HepG2 (cell line): Measurements from ENCODE around the gene LYPD6B. TPM values are rescaled to one million over a fixed set of nuclear protein-coding genes. Genes with fewer than 3 reads are reported as not detected.

Source experiments
- ATAC-seq: fragments of 200-7000 bp; cut with Tn5 transposase; 3 replicates; pipeline ENCODE4 v1.9.1; 2020; ENCODE audit warnings: mild to moderate bottlenecking, moderate library complexity
- BruUV-seq: library from RNA; stranded (reverse); fragments of 400-500 nt; replicated peaks from 2 replicates; lab custom pipeline; 2021; lab: Mats Ljungman, UMichigan
- CTCF ChIA-PET: fragments of 300-600 bp; formaldehyde crosslinking; extraction: SDS; loops from one replicate; lab custom pipeline; 2021; ENCODE audit warnings: low total read pairs, inconsistent platforms, low intra/inter-chr PET ratio; lab: Yijun Ruan, JAX
- POLR2A ChIA-PET: fragments of 350-600 bp; sonication (Branson Sonifier 250); formaldehyde crosslinking; loops from one replicate; lab custom pipeline; 2020; ENCODE audit warnings: antibody characterized with exemption, inconsistent platforms; lab: Yijun Ruan, JAX
- DNase-seq: peaks from one replicate; pipeline ENCODE4 v3.0.0-alpha.2; 2015; ENCODE audit warnings: low spot score
- FAIRE-seq: peaks from 3 replicates; lab custom pipeline; 2011; peaks lifted over from hg19 to GRCh38; lab: Jason Lieb, UNC
- H2AFZ ChIP-seq: one replicate; pipeline ENCODE4 v1.6.1; 2011; ENCODE audit warnings: low read length, inconsistent platforms
- H3K27ac ChIP-seq: fragments of 300-600 bp; 3 replicates; pipeline ENCODE4 v1.8.0; 2011; ENCODE audit warnings: mixed run types, mild to moderate bottlenecking, mixed read lengths, low read length, inconsistent platforms; ENCODE audit not compliant: insufficient read depth; ENCODE audit errors: extremely low read length
- H3K27me3 ChIP-seq, 2 experiments: fragments of 200-600 bp in 1 of 2; 2 replicates in 1 of 2; 3 replicates in 1 of 2; pipeline versions ENCODE4 v1.6.0 to v1.8.0; 2011; ENCODE audit warnings: low read length in 2 of 2, mild to moderate bottlenecking in 2 of 2, moderate library complexity in 2 of 2, inconsistent platforms in 1 of 2; ENCODE audit not compliant: insufficient read depth in 2 of 2, control insufficient read depth in 1 of 2
- H3K36me3 ChIP-seq, 2 experiments: fragments of 200-600 bp in 1 of 2; replicated peaks in 1 of 2; 2 replicates in 1 of 2; 3 replicates in 1 of 2; pipeline versions ENCODE4 v1.5.1 to v1.8.0; 2011; ENCODE audit warnings: low read length in 2 of 2, inconsistent platforms in 1 of 2; ENCODE audit not compliant: insufficient read depth in 2 of 2, control insufficient read depth in 1 of 2
- H3K4me1 ChIP-seq: 2 replicates; pipeline ENCODE4 v1.5.1; 2012; ENCODE audit warnings: low read length, inconsistent platforms; ENCODE audit not compliant: insufficient read depth
- H3K4me2 ChIP-seq: 2 replicates; pipeline ENCODE4 v1.6.0; 2011; ENCODE audit warnings: low read depth, low read length, inconsistent platforms
- H3K4me3 ChIP-seq, 3 experiments: fragments of 200-600 bp in 1 of 3; sonication (generic), shearing (Covaris generic) in 1 of 3; replicated peaks in 1 of 3; 2 replicates each; pipeline ENCODE4 v1.5.1; 2011 to 2016; ENCODE audit warnings: low read length in 3 of 3, inconsistent platforms in 2 of 3, low read depth in 2 of 3, mild to moderate bottlenecking in 2 of 3, control low read depth in 1 of 3, mixed read lengths in 1 of 3; ENCODE audit not compliant: insufficient read depth in 1 of 3
- H3K79me2 ChIP-seq: one replicate; pipeline ENCODE4 v1.6.1; 2011; ENCODE audit warnings: low read length, inconsistent platforms; ENCODE audit not compliant: insufficient read depth
- H3K9ac ChIP-seq: 2 replicates; pipeline ENCODE4 v1.6.0; 2011; ENCODE audit warnings: mild to moderate bottlenecking, low read depth, low read length, inconsistent platforms; ENCODE audit not compliant: insufficient read depth
- H3K9me3 ChIP-seq: 2 replicates; pipeline ENCODE4 v1.5.1; 2012; ENCODE audit warnings: mild to moderate bottlenecking, low read length
- H4K20me1 ChIP-seq: 2 replicates; pipeline ENCODE4 v1.6.0; 2011; ENCODE audit warnings: inconsistent platforms, mild to moderate bottlenecking, low read length, moderate library complexity; ENCODE audit not compliant: insufficient read depth
- CENPX ChIP-seq: sonication (generic); formaldehyde crosslinking; IDR thresholded peaks from 2 replicates; pipeline ENCODE4 v1.9.0; 2021; ENCODE audit warnings: mild to moderate bottlenecking, missing genetic modification reagents, moderate library complexity
- CERS6 ChIP-seq: sonication (generic); formaldehyde crosslinking; IDR thresholded peaks from 2 replicates; pipeline ENCODE4 v1.5.0; 2020; ENCODE audit warnings: missing genetic modification reagents
- E2F2 ChIP-seq: sonication (generic); formaldehyde crosslinking; IDR thresholded peaks from 2 replicates; pipeline ENCODE4 v1.4.0; 2020; ENCODE audit warnings: missing genetic modification reagents, borderline replicate concordance
- FOXO1 ChIP-seq: sonication (generic); formaldehyde crosslinking; IDR thresholded peaks from 2 replicates; pipeline ENCODE4 v1.4.0; 2020; ENCODE audit warnings: missing genetic modification reagents
- GTF2F1 ChIP-seq: fragments of 150-350 bp; IDR thresholded peaks from 2 replicates; pipeline ENCODE4 v1.6.1; 2014; ENCODE audit warnings: low read length
- HMG20A ChIP-seq: IDR thresholded peaks from 2 replicates; pipeline ENCODE4 v1.6.1; 2016; ENCODE audit warnings: borderline replicate concordance
- NFE2L1 ChIP-seq: sonication (generic); formaldehyde crosslinking; IDR thresholded peaks from 2 replicates; pipeline ENCODE4 v1.4.0; 2020; ENCODE audit warnings: missing genetic modification reagents, mild to moderate bottlenecking, borderline replicate concordance
- PAXIP1 ChIP-seq: sonication (generic); formaldehyde crosslinking; conservative IDR thresholded peaks from 2 replicates; pipeline ENCODE4 v1.4.0; 2020; ENCODE audit warnings: mild to moderate bottlenecking, missing genetic modification reagents, moderate library complexity
- RFX1 ChIP-seq: fragments of 450-650 bp; IDR thresholded peaks from 2 replicates; pipeline ENCODE4 v1.6.1; 2017
- SNRNP70 ChIP-seq: fragments of 200-400 bp; formaldehyde crosslinking; IDR thresholded peaks from 2 replicates; pipeline ENCODE4 v1.6.1; 2017; ENCODE audit warnings: mild to moderate bottlenecking, low read depth, low read length, moderate library complexity
- TEAD3 ChIP-seq: optimal IDR thresholded peaks from 2 replicates; pipeline ENCODE3; 2016; ENCODE audit warnings: borderline replicate concordance
- ZIK1 ChIP-seq: sonication (generic); formaldehyde crosslinking; IDR thresholded peaks from 2 replicates; pipeline ENCODE4 v1.5.0; 2020; ENCODE audit warnings: mild to moderate bottlenecking, low read depth, missing genetic modification reagents, borderline replicate concordance
- ZNF136 ChIP-seq: sonication (generic); formaldehyde crosslinking; IDR thresholded peaks from 2 replicates; pipeline ENCODE4 v1.8.1; 2022; ENCODE audit warnings: low read depth, mild to moderate bottlenecking, moderate library complexity, missing genetic modification reagents
- ZNF563 ChIP-seq: sonication (generic); formaldehyde crosslinking; IDR thresholded peaks from 2 replicates; pipeline ENCODE4 v1.8.0; 2022; ENCODE audit warnings: mild to moderate bottlenecking, moderate library complexity, missing genetic modification reagents
- ZNF607 ChIP-seq: sonication (generic); formaldehyde crosslinking; IDR thresholded peaks from 2 replicates; pipeline ENCODE4 v1.5.1; 2020; ENCODE audit warnings: missing genetic modification reagents, mild to moderate bottlenecking, borderline replicate concordance
- ZNF770 ChIP-seq: sonication (generic); formaldehyde crosslinking; IDR thresholded peaks from 2 replicates; pipeline ENCODE4 v1.5.0; 2020; ENCODE audit warnings: mild to moderate bottlenecking, missing genetic modification reagents
- ZZZ3 ChIP-seq: sonication (generic); formaldehyde crosslinking; IDR thresholded peaks from 2 replicates; pipeline ENCODE4 v1.4.0; 2020; ENCODE audit warnings: missing genetic modification reagents, mild to moderate bottlenecking, borderline replicate concordance
- WGBS: methylation state at CpG from one replicate; pipeline ENCODE4 v1.1.6; 2017; ENCODE audit warnings: low lambda C conversion rate; 5-methylcytosine and 5-hydroxymethylcytosine counted together
- in situ Hi-C: cut with HindIII; loops from 2 replicates; pipeline ENCODE4 v1.10.0; 2017; ENCODE audit warnings: low pct_unique_long_range_greater_than_20kb; ENCODE audit not compliant: extremely low pct_ligation_motif_present
- intact Hi-C: fragments of 100-400 bp; cut with micrococcal nuclease; formaldehyde crosslinking; loops from one replicate; pipeline ENCODE4 v1.10.0; 2022; ENCODE audit not compliant: unreplicated experiment
- polyA plus RNA-seq, 8 experiments: library from polyadenylated mRNA; depleted of rRNA in 3 of 8; stranded (reverse) in 7 of 8; unstranded in 1 of 8; fragments of >200 nt; fragmentation: Illumina TruSeq in 4 of 8; extraction: Trizol in 4 of 8; gene quantifications; 2 replicates each; pipeline versions ENCODE4 v1.2.1 to v1.2.3, GENCODE V29; 2011 to 2016; ENCODE audit warnings: low read depth in 4 of 8, missing spikeins in 1 of 8, mixed read lengths in 1 of 8; ENCODE audit not compliant: insufficient read depth in 1 of 8
- total RNA-seq, 5 experiments: library from RNA; depleted of rRNA; stranded (reverse); fragments of >200 nt; fragmentation: Illumina TruSeq; extraction: Trizol; gene quantifications; 2 replicates each; pipeline ENCODE4 v1.2.3, GENCODE V29; 2016; ENCODE audit warnings: low read depth in 1 of 5

LYPD6B gene
- total and polyA plus RNA-seq, 2 of the 13 experiments (the other 11 are each of a cell fraction or from before 2014, with no cell fraction given), result not detected

- TF ChIP-seq CERS6, result no peak
- no peak for TF ChIP-seq ZNF136 (CRISPR knock-in tag)
- no peak for TF ChIP-seq SNRNP70
- TF ChIP-seq TEAD3 (CRISPR knock-in tag), result no peak
- TF ChIP-seq, all 625 proteins: peak for 0
Observed at GRCh38 chr2:149063177-149063576, 24.7 kb downstream of the LYPD6B start (continued).

- 4% methylated on average over 3 of the region's 3 CpGs for WGBS
- Histone ChIP-seq H3K36me3 (no peaks in the 10 kb centered on the region), H3K9me3 (no peaks in the 10 kb centered on the region), H3K9ac (no peak overlapping the region), H4K20me1 (no peaks in the 10 kb centered on the region), H3K4me1 (no peaks in the 10 kb centered on the region), H3K27me3 (no peaks in the 10 kb centered on the region), H3K4me2 (no peak overlapping the region), H2AFZ (no peak overlapping the region), H3K4me3 (no peak overlapping the region), H3K79me2 (no peaks in the 10 kb centered on the region), H3K27ac (no peak overlapping the region)
- intact Hi-C loops (no loop called here), in situ Hi-C loops (no loop called here)
- ChIA-PET POLR2A (no interaction called here), CTCF (no interaction called here)
- BruUV-seq, result no TSS peak
- ATAC-seq (no peak), FAIRE-seq (no peak), DNase-seq (no peak)
- no peak for TF ChIP-seq E2F2
- no peak for TF ChIP-seq RFX1
- TF ChIP-seq ZZZ3 (CRISPR knock-in tag), result no peak
- TF ChIP-seq ZIK1, result no peak
- no peak for TF ChIP-seq ZNF563 (CRISPR knock-in tag)
- TF ChIP-seq NFE2L1 (CRISPR knock-in tag), result no peak
- TF ChIP-seq ZNF770 (CRISPR knock-in tag), result no peak
- no peak for TF ChIP-seq FOXO1
- no peak for TF ChIP-seq PAXIP1 (CRISPR knock-in tag)
- TF ChIP-seq CENPX (CRISPR knock-in tag), result no peak
- no peak for TF ChIP-seq ZNF607 (CRISPR knock-in tag)
- TF ChIP-seq GTF2F1, result no peak
- TF ChIP-seq HMG20A (CRISPR knock-in tag), result no peak
Observed at GRCh38 chr2:149064365-149064841, 25.9 kb downstream of the LYPD6B start.
